Posterior vena cava (tissue), 2 donors: ENCODE data around the gene RNASEH2B. TPM values are rescaled to one million over a fixed set of nuclear protein-coding genes. Genes with fewer than 3 reads are reported as not detected.

Source experiments
- DNase-seq: peaks from one replicate; pipeline ENCODE4 v3.0.0-alpha.2; 2020; ENCODE audit warnings: low spot score
- intact Hi-C, 2 donors: fragments of 100-400 bp; cut with DNase I; formaldehyde crosslinking; loops; one replicate each; pipeline versions ENCODE4 v1.14.1 to v1.14.2; 2022 to 2023
- total RNA-seq, 2 donors: library from RNA; stranded (reverse); fragmentation: NEBNext Ultra II Directional; extraction: Animal tissue kit (Norgen Biotek cat#: 25700); gene quantifications; one replicate each; pipeline ENCODE4 v1.2.1, GENCODE V29; 2021
- donor health status: DM: yes; HTN: yes; CAD: no.
- donor health status: DM: yes; HTN: yes; CAD: no.

Gene RNASEH2B
- total RNA-seq, 2 donors from 2014 or later: 48.5 to 49.1 TPM

GRCh38 chr13:50928102-50928501, 18.5 kb downstream of the RNASEH2B start:
- no peak for DNase-seq
- intact Hi-C loops: no loop called here

- intact Hi-C loops: no loop called here
- no peak for DNase-seq
Measured at GRCh38 chr13:50928659-50929462, 19.3 kb downstream of the RNASEH2B start.

DNA sequence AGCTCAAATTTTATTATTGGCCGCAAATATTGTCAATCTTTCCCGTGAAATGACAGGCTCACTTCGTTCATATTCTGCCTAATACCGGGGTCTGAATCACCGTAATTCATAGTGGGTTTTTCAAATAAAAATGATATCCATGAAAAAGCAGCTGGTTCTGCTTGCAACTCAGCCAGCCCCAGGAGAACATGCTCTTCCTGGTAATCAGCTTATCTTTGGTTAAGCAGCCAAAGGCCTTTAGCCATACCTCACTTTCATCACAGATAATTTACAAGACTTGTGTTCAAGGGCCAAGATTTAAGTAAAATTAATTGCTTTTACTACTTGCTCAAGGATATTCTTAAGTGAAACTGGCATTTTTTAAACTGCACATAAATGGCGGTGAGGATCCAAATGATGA, 22.5 kb downstream of the RNASEH2B start:
- no peak for DNase-seq
- intact Hi-C loops: no loop called here

DNA sequence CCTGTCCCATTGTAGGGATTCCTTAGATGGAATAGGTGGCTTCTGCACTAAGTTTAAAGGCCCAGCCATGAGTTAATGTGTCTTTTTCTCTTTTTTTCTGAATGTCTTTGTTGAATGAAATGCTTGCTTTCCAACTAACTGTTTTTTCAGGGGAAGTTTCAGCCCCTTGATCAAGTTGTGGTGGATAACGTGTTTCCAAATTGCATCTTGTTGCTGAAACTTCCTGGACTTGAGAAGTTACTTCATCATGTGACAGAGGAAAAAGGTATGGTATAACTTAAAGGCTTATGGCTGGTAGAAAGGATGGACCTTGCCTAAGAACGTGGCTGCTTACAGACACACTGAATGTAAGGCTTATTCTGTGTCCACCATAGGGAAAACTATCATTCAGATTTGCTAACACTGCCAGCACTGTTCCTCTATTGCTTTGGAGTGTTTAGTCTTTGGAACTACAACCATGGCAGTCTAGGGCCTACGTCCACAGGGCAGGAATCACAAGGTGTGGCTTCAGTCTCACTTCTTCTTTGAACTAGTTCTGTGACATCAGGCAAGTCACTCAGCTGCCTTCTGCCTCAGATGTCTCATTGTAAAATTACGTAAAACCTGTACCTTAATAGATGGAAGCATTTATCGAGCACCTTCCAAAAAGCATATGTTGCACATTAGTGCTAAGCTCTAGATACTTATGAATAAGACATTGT, 25.3 kb downstream of the RNASEH2B start:
- no peak for DNase-seq
- intact Hi-C loops: no loop called here

- DNase-seq: no peak
- intact Hi-C loops: no loop called here
Measured at GRCh38 chr13:50936679-50937078, 27.1 kb downstream of the RNASEH2B start.

GRCh38 chr13:50940509-50940908, 30.9 kb downstream of the RNASEH2B start:
- DNase-seq: no peak
- intact Hi-C loops: no loop called here

GRCh38 chr13:50941146-50941545, 31.6 kb downstream of the RNASEH2B start:
- intact Hi-C loops: no loop called here

DNA sequence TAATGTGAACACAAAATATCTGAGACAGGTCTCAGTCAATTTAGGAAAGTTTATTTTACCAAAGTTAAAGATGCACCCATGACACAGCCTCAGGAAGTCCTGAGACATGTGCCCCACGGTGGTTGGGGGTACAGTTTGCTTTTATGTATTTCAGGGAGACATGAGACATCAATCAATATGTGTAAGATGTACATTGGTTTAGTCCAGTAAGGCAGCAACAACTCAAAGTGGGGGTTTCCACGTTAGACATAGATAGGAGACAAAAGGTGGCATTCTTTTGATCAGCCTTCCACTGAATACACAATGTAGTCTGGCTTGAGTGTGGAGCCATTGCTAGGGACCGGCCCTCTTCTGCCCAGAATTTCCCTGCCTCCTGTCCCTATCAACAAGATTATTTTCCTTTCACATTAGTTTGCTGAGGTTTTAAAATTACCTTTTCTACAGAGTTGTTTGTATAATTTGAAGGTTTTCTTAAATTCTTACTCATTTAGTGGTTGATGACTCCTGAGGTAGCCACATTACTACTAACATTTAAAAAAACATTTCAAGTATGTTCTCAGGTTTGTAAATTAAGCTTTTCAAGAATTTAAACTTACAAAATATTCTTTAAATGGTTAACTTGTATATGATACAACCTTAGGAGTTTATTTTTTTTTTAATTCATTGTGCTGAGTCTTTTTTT, 33.2 kb downstream of the RNASEH2B start:
- intact Hi-C loops: no loop called here
- DNase-seq: no peak

More at GRCh38 chr13:50941146-50941545, 31.6 kb downstream of the RNASEH2B start:
- no peak for DNase-seq

- intact Hi-C loops: no loop called here
- DNase-seq: no peak
Measured at GRCh38 chr13:50945669-50946068, 36.1 kb downstream of the RNASEH2B start.

DNA sequence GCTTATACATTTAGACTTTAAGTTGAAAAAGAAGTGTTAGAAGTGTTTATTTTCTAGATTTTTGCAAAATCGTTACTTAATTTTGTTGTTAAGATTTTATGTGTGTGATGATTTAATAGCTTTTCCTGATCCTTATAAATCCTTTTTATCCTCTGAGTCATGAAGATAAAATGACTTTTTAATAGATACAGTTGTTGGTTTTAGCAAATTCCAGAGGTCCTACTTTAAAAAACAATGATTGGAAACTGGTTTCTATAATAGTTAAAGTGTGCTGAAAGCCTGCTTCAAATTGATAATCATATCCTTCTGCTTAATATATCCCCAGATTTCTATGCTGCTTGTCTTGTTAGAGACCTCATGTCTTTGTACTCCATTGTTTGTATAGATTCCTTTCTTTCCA, 39.0 kb downstream of the RNASEH2B start:
- intact Hi-C loops: no loop called here

DNA sequence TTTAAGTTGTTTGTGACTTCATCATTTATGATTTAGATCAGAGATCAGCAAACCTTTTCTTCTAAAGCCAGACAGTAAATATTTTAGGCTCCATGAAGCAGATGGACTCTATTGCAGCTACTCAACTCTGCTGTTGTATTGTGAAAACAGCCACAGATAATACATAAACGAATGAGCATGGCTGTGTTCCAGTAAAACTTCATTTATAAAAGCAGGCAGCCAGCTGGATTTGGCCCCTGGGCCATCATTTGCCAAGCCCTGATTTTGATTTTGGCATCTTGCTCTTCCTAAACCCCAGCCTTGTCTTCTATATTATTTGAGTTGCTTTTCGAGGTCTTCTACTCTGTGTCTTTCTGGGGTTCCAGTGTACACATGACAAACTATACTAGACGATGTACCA, 41.3 kb downstream of the RNASEH2B start:
- intact Hi-C loops: no loop called here
- no peak for DNase-seq

More for the DNA sequence above, 39.0 kb downstream of the RNASEH2B start:
- no peak for DNase-seq

GRCh38 chr13:50951366-50951765, 41.8 kb downstream of the RNASEH2B start:
- DNase-seq: no peak
- intact Hi-C loops: no loop called here

GRCh38 chr13:50955241-50955640, 45.6 kb downstream of the RNASEH2B start:
- no peak for DNase-seq
- intact Hi-C loops: no loop called here

DNA sequence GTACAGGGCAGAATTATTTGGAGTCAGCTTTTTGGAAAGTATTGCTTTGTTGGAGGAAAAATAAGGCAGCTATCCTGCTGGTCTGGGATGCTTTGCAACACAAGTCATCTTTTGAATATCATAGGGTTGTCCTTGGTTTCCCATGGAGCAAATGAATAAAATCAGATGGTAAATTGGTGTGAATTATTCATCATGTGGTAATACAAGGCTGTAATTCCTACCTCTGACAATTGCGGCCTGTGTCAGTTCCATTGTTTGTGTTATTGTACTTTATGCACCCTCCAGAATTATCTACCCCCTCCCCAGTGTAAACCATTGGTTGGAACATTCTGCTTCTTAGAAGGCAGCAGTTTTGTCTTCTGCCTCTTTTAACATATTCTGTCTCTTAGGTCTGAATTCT, 46.2 kb downstream of the RNASEH2B start:
- intact Hi-C loops: no loop called here
- DNase-seq: no peak

GRCh38 chr13:50957620-50958019, 48.0 kb downstream of the RNASEH2B start:
- intact Hi-C loops: no loop called here
- DNase-seq: no peak

- intact Hi-C loops: no loop called here
- no peak for DNase-seq
Measured at GRCh38 chr13:50969691-50970090, 60.1 kb downstream of the RNASEH2B start.

- intact Hi-C loops: loop anchor here in 1 of 2 donors (1.0 kb wide), 1 partner anchor 20 kb away; no protein-coding TSS in a partner anchor
- no peak for DNase-seq
Measured at GRCh38 chr13:50970956-50971355, 61.4 kb downstream of the RNASEH2B start.

- intact Hi-C loops: no loop called here
- DNase-seq: no peak
Measured at GRCh38 chr13:50974268-50974667, 64.7 kb downstream of the RNASEH2B start.

DNA sequence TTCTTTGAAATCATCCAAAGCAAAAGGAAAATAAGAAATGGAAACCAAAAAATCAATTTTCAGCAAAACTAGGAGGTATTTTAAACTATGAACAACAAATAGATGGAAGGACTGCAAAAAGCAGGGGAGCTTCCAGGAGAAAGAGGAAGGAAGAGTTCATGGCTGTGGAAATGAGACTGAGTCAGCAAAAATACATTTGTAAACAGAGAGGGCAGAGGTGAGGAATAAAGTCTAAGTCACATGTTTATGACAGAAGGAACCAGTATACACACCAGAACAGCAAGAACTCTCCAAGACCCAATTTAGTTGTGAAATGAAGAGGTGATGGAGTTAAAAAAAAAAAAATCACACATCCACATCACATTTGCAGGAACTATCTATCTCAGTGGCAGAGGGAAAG, 69.6 kb downstream of the RNASEH2B start:
- intact Hi-C loops: no loop called here
- no peak for DNase-seq

DNA sequence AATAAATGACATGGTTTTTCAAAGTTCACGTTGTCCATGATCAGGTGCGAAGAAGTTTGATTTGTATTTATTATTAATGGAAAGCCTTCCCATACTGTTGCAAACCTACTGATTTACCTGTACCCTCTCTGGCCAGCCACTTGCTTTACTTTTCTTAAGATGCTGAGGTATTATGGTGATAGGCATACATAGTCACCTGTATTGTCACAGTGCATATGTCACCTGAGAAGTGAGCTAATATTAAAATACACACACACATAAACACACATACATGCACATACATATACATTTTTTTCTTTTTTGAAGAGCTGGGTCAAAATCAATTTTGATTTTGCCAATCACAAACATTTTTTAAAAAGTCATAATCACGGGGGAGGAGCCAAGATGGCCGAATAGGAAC, 72.1 kb downstream of the RNASEH2B start:
- DNase-seq: no peak
- intact Hi-C loops: no loop called here
